IMR-90 (cell line): ENCODE results near the gene CHSY3.

ENCODE experiments used
- CEBPB ChIP-seq: IDR thresholded peaks from 2 replicates; pipeline ENCODE4 v1.6.1; 2012; ENCODE audit warnings: low read depth, low read length, improper control_type of control experiment
- MAZ ChIP-seq: IDR thresholded peaks from 2 replicates; pipeline ENCODE4 v1.6.1; 2012; ENCODE audit warnings: low read depth, mild to moderate bottlenecking, low read length, improper control_type of control experiment, moderate library complexity, borderline replicate concordance
- MXI1 ChIP-seq: IDR thresholded peaks from 2 replicates; pipeline ENCODE4 v1.6.1; 2012; ENCODE audit warnings: low read depth, mild to moderate bottlenecking, low read length, moderate library complexity, borderline replicate concordance
- POLR2A ChIP-seq: IDR thresholded peaks from 2 replicates; pipeline ENCODE4 v1.6.1; 2012; ENCODE audit warnings: mild to moderate bottlenecking, low read depth, low read length
- RAD21 ChIP-seq: IDR thresholded peaks from 2 replicates; pipeline ENCODE4 v1.6.1; 2012; ENCODE audit warnings: low read length, improper control_type of control experiment
- RCOR1 ChIP-seq: IDR thresholded peaks from 2 replicates; pipeline ENCODE4 v1.6.1; 2012; ENCODE audit warnings: mild to moderate bottlenecking, low read length, improper control_type of control experiment; ENCODE audit not compliant: insufficient replicate concordance
- RFX5 ChIP-seq: IDR thresholded peaks from 2 replicates; pipeline ENCODE4 v1.8.0; 2012; ENCODE audit warnings: low read depth, mild to moderate bottlenecking, low read length, moderate library complexity
- TF ChIP-seq, protein P1 (sequence below): conservative IDR thresholded peaks from 2 replicates; pipeline ENCODE4 v1.5.1; 2012; ENCODE audit warnings: mild to moderate bottlenecking, low read depth, low read length, improper control_type of control experiment
- TF ChIP-seq, protein P2 (sequence below): fragments of 150-350 bp; IDR thresholded peaks from 2 replicates; pipeline ENCODE4 v1.6.1; 2017; ENCODE audit warnings: mild to moderate bottlenecking, antibody characterized with exemption, low read length, low read depth

DNA sequence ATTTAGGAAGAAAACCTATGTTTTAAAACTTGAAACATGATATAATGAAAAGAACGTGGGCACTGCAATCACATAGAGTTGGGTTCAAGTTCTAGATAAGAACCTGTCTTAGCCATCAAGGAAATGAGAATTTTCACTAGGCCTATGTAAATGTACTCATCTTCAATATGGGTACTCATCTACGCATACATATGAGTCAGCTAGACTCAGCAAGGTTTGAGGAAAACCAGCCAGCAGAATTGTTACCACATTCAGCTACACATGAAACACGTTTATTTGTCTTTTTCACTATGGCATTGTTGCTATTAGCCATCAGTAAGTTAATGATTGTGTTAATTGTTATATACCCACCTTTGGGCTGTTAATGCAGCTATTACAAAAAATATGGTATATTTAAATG, 146.3 kb downstream of the CHSY3 start:
- TF ChIP-seq, protein P1, sequence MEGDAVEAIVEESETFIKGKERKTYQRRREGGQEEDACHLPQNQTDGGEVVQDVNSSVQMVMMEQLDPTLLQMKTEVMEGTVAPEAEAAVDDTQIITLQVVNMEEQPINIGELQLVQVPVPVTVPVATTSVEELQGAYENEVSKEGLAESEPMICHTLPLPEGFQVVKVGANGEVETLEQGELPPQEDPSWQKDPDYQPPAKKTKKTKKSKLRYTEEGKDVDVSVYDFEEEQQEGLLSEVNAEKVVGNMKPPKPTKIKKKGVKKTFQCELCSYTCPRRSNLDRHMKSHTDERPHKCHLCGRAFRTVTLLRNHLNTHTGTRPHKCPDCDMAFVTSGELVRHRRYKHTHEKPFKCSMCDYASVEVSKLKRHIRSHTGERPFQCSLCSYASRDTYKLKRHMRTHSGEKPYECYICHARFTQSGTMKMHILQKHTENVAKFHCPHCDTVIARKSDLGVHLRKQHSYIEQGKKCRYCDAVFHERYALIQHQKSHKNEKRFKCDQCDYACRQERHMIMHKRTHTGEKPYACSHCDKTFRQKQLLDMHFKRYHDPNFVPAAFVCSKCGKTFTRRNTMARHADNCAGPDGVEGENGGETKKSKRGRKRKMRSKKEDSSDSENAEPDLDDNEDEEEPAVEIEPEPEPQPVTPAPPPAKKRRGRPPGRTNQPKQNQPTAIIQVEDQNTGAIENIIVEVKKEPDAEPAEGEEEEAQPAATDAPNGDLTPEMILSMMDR: no peak
- TF ChIP-seq MXI1 (no peak), POLR2A (no peak), RFX5 (no peak), RAD21 (no peak), RCOR1 (no peak), CEBPB (no peak), MAZ (no peak)
- TF ChIP-seq, protein P2, sequence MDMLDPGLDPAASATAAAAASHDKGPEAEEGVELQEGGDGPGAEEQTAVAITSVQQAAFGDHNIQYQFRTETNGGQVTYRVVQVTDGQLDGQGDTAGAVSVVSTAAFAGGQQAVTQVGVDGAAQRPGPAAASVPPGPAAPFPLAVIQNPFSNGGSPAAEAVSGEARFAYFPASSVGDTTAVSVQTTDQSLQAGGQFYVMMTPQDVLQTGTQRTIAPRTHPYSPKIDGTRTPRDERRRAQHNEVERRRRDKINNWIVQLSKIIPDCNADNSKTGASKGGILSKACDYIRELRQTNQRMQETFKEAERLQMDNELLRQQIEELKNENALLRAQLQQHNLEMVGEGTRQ: no peak
